Stomach (tissue), 9 donors: ENCODE measurements around the gene ACVR1. TPM values are rescaled to one million over a fixed set of nuclear protein-coding genes. Genes with fewer than 3 reads are reported as not detected.
A peak's percentile ranks its signal among the peaks of the same experiment; 100 is the strongest.

ENCODE experiments used
- DNase-seq, 2 donors: peaks; one replicate each; pipeline versions ENCODE4 v3.0.0 to v3.0.0-alpha.2; 2013 to 2019
- H3K27ac ChIP-seq, 5 donors: fragments of 200-600 bp in 4 of 5; sonication (generic) in 4 of 5; one replicate each; pipeline ENCODE4 v1.5.1; 2013 to 2019; ENCODE audit warnings: mild to moderate bottlenecking in 1 of 5, moderate library complexity in 1 of 5
- H3K27me3 ChIP-seq, 3 donors: fragments of 200-600 bp; sonication (generic); one replicate each; pipeline ENCODE4 v1.5.1; 2017 to 2019; ENCODE audit warnings: mixed run types in 1 of 3
- H3K36me3 ChIP-seq, 4 donors: fragments of 200-600 bp; sonication (generic); 1 replicate in 3 of 4; 2 replicates in 1 of 4; pipeline ENCODE4 v1.5.1; 2016 to 2019
- H3K4me1 ChIP-seq, 4 donors: fragments of 200-600 bp; sonication (generic); one replicate each; pipeline ENCODE4 v1.5.1; 2016 to 2019
- H3K4me3 ChIP-seq, 4 donors: fragments of 200-600 bp; sonication (generic) in 3 of 4; one replicate each; pipeline ENCODE4 v1.5.1; 2016 to 2019; ENCODE audit warnings: mild to moderate bottlenecking in 1 of 4
- H3K9me3 ChIP-seq, 4 donors: fragments of 200-600 bp; sonication (generic); one replicate each; pipeline ENCODE4 v1.5.1; 2016 to 2019
- EP300 ChIP-seq: sonication (generic); formaldehyde crosslinking; IDR thresholded peaks from one replicate; pipeline ENCODE4 v1.6.1; 2017; ENCODE audit warnings: antibody characterized with exemption
- POLR2A ChIP-seq, 4 donors: fragments of 450-650 bp; IDR thresholded peaks; one replicate each; pipeline ENCODE4 v1.6.1; 2016; ENCODE audit warnings: antibody characterized with exemption in 4 of 4, control low read depth in 2 of 4, mild to moderate bottlenecking in 1 of 4, moderate library complexity in 1 of 4
- POLR2AphosphoS5 ChIP-seq, 3 donors: sonication (generic); formaldehyde crosslinking; IDR thresholded peaks; one replicate each; pipeline ENCODE4 v1.6.1; 2016; ENCODE audit warnings: antibody characterized with exemption in 3 of 3
- WGBS, 5 donors: extraction: QIAGEN DNeasy Blood & Tissue Kit in 3 of 5; methylation state at CpG; one replicate each; pipeline versions ENCODE4 v1.1.5 to v1.1.7; 2013 to 2018; 5-methylcytosine and 5-hydroxymethylcytosine counted together
- intact Hi-C: fragments of 100-400 bp; cut with DNase I; formaldehyde crosslinking; loops from one replicate; pipeline ENCODE4 v1.15.1; 2023; ENCODE audit warnings: low total_unique reads
- polyA plus RNA-seq, 3 donors: library from polyadenylated mRNA; stranded (reverse); fragments of 200-250 nt; gene quantifications; one replicate each; pipeline ENCODE4 v1.2.3, GENCODE V29; 2013
- total RNA-seq, 5 donors: library from RNA; depleted of rRNA; stranded (reverse); fragments of >200 nt; gene quantifications; one replicate each; pipeline versions ENCODE4 v1.1.0 to v1.2.3, GENCODE V29; 2014 to 2016
- TF ChIP-seq, protein P1 (sequence below), 7 experiments: fragments of 450-650 bp in 4 of 7; fragments of 200-600 bp in 3 of 7; sonication (generic) in 3 of 7; IDR thresholded peaks; one replicate each; pipeline ENCODE4 v1.5.1; 2016 to 2019; ENCODE audit warnings: antibody characterized with exemption in 7 of 7, control low read depth in 2 of 7, mild to moderate bottlenecking in 1 of 7
- donor health status: healthy with polysubstance abuse.
- donor health status: Bipolar disorder and iron deficiency.
- donor health status: healthy.

ACVR1 gene
- total and polyA plus RNA-seq, 8 donors, result 2.3 to 32.1 (median 5.6) TPM

DNA sequence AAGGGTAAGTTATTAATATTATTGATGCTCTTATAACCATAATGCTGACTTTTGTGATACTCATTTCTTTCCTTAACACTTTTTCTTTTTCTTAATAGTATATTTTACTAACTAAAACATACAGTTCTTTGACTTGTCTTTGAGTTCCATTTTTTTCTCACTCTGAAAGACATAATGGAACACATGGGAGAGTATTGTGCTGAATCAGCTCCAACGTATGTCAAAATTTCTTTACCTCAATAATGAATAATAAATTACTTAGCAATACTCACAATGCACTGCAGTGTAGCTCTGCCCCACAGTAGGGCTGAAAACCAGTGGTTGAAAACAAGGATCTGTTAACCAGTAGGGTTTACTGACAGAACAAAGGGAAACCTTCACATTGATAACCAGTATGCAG lies 40.7 kb downstream of the ACVR1 start:
- 87 to 99% (median 92%) methylated on average over 1 of the region's 1 CpG for WGBS, 5 donors
- Histone ChIP-seq H3K4me3 (no peak overlapping the region), H3K36me3 (no peaks in the 10 kb centered on the region), H3K27me3 (no peaks in the 10 kb centered on the region), H3K4me1 (peaks cover 37 to 65% (median 47%) of the 10 kb centered on the region in 4 donors), H3K9me3 (no peaks in the 10 kb centered on the region), H3K27ac (no peak overlapping the region)
- TF ChIP-seq EP300, result no peak
- TF ChIP-seq, protein P1, sequence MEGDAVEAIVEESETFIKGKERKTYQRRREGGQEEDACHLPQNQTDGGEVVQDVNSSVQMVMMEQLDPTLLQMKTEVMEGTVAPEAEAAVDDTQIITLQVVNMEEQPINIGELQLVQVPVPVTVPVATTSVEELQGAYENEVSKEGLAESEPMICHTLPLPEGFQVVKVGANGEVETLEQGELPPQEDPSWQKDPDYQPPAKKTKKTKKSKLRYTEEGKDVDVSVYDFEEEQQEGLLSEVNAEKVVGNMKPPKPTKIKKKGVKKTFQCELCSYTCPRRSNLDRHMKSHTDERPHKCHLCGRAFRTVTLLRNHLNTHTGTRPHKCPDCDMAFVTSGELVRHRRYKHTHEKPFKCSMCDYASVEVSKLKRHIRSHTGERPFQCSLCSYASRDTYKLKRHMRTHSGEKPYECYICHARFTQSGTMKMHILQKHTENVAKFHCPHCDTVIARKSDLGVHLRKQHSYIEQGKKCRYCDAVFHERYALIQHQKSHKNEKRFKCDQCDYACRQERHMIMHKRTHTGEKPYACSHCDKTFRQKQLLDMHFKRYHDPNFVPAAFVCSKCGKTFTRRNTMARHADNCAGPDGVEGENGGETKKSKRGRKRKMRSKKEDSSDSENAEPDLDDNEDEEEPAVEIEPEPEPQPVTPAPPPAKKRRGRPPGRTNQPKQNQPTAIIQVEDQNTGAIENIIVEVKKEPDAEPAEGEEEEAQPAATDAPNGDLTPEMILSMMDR (IDR thresholded peaks at IDR 0.05), result no peak
- TF ChIP-seq POLR2AphosphoS5 (IDR thresholded peaks at IDR 0.05), result no peak
- no peak for TF ChIP-seq POLR2A (IDR thresholded peaks at IDR 0.05)
- no peak for DNase-seq
- intact Hi-C loops, result no loop called here

DNA sequence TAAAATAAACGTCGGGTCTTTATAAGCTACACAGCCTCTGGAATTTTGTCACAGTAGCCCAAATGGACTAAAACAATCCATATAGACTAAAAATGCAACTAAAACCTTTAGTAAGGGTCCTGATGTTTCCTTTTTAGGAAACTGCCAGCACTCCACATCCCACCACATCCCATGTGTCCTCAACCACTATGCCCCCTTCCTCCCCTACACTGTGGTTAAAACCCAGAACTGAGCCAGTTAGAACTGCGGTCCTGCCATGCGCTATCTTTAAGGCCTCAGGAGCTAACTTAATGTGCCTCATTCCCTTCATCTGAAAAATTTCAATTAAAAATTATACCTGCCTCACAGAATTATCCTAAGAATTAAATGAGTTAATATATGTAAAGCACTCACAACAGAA lies 41.1 kb downstream of the ACVR1 start:
- WGBS, 5 donors, result 87 to 99% (median 92%) methylated on average over 4 of the region's 4 CpGs
- Histone ChIP-seq H3K36me3 (no peaks in the 10 kb centered on the region), H3K27me3 (no peaks in the 10 kb centered on the region), H3K4me1 (peaks cover 35 to 63% (median 43%) of the 10 kb centered on the region in 4 donors), H3K27ac (no peak overlapping the region), H3K9me3 (no peaks in the 10 kb centered on the region), H3K4me3 (no peak overlapping the region)
- no peak for TF ChIP-seq POLR2A (IDR thresholded peaks at IDR 0.05)
- TF ChIP-seq POLR2AphosphoS5 (IDR thresholded peaks at IDR 0.05), result no peak
- no peak for TF ChIP-seq EP300
- TF ChIP-seq, protein P1 (IDR thresholded peaks at IDR 0.05), result no peak
- intact Hi-C loops, result no loop called here
- DNase-seq, result no peak

DNA sequence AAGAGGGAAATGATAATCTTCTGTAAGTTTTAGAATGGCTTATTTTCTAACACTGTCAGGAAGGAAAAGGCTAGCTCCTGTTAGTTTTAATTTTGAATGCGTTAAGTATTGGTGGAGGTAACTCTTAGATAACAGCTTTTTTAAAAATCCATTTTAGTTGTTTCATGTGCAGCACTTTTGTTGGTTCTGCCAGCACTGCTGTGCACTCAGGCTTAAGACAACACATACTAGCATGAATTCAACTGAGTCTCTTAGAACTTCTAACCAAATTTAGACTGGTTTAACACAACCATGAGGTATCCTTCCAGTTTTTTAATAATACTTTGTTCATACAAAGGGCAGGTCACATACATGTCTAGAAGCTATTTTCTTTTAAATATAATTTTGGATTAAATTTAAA lies 42.4 kb downstream of the ACVR1 start:
- peaks cover 25 to 51% (median 32%) of the 10 kb centered on the region in 4 donors for H3K4me1 ChIP-seq
- H3K9me3 ChIP-seq, result no peaks in the 10 kb centered on the region
- TF ChIP-seq POLR2AphosphoS5 (IDR thresholded peaks at IDR 0.05) (no peak), EP300 (no peak), POLR2A (IDR thresholded peaks at IDR 0.05) (no peak)
- TF ChIP-seq, protein P1 (IDR thresholded peaks at IDR 0.05), result no peak
- H3K4me3 ChIP-seq, result no peak overlapping the region
- intact Hi-C loops, result no loop called here
- DNase-seq, result no peak
- 59 to 80% (median 76%) methylated on average over 1 of the region's 1 CpG for WGBS, 5 donors
- H3K36me3 ChIP-seq, result no peaks in the 10 kb centered on the region
- no peaks in the 10 kb centered on the region for H3K27me3 ChIP-seq
- no peak overlapping the region for H3K27ac ChIP-seq

DNA sequence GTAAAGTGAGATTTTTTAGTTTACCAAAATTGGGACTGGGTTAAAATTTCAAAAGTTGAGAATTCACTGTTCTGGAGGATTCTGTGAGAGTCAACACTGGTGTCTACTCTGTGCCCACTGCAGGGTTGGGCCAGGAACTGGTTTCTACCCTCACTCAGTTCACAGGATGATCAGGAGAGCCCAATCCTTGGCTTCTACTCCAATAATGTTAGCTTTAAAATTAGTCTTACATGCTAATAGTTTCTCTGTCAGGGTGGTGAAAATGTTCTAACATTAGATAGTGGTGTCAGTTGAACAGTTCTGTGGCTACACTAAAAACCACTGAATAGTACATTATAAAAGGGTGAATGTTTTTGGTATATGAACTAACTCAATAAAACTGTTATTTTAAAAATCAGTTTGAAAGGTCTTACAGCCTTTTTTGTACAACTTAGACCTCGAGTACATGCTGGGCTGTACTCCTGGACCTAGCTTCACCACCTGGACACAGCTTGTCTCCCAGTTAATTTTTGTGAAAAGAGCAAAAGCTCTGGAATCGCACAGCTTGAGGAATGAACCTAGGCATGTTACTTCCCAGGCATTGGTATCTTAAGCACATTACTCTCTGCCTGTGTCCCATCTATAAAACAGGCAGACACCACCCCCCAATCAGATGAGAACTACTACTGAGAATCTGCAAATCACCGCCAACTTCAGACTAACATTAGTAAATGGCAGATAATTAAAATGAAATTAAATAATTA lies 44.4 kb downstream of the ACVR1 start:
- DNase-seq, result no peak
- Histone ChIP-seq H3K36me3 (no peaks in the 10 kb centered on the region), H3K27ac (peak overlapping the region in 3 of 5 donors; percentile 48 to 62 (median 59)), H3K27me3 (no peaks in the 10 kb centered on the region), H3K9me3 (no peaks in the 10 kb centered on the region), H3K4me3 (no peak overlapping the region), H3K4me1 (peaks cover 9 to 31% (median 16%) of the 10 kb centered on the region in 4 donors)
- TF ChIP-seq EP300 (no peak), POLR2A (IDR thresholded peaks at IDR 0.05) (no peak), POLR2AphosphoS5 (IDR thresholded peaks at IDR 0.05) (no peak)
- TF ChIP-seq, protein P1 (IDR thresholded peaks at IDR 0.05), result no peak
- intact Hi-C loops, result no loop called here
- WGBS, 5 donors, result 88 to 92% (median 88%) methylated on average over 3 of the region's 3 CpGs
